Spleen (tissue), 7 donors: ENCODE measurements around the gene CST1.
"Not testable (repeated sequence)": the region's sequence is repeated elsewhere in the genome, so short reads cannot be mapped to it uniquely, and the experiment has no call there.

Experiments used
- CTCF ChIP-seq, 11 experiments: fragments of 200-600 bp in 7 of 11; fragments of 450-650 bp in 4 of 11; sonication (generic) in 4 of 11; IDR thresholded peaks in 8 of 11; conservative IDR thresholded peaks in 3 of 11; 1 replicate in 7 of 11; 2 replicates in 4 of 11; pipeline versions ENCODE4 v1.4.0 to v1.8.0; 2016 to 2021; ENCODE audit warnings: antibody characterized with exemption in 11 of 11, inconsistent platforms in 4 of 11, mild to moderate bottlenecking in 1 of 11
- POLR2A ChIP-seq, 3 donors: fragments of 450-650 bp; IDR thresholded peaks; one replicate each; pipeline ENCODE4 v1.5.1; 2017; ENCODE audit warnings: antibody characterized with exemption in 3 of 3, mild to moderate bottlenecking in 1 of 3
- donor health status: DM: no; HTN: no; CAD: no; lungs with moderate emphysema.
- donor health status: DM: no; HTN: no; CAD: no.
- donor health status: DM: no; HTN: no; CAD: no.

- not testable (repeated sequence) for TF ChIP-seq CTCF (IDR thresholded peaks at IDR 0.05 in 8 of 11, conservative IDR thresholded peaks at IDR 0.05 in 3 of 11); POLR2A (IDR thresholded peaks at IDR 0.05)
Measured at GRCh38 chr20:23750786-23751185, at the start of gene CST1.
